Activated CD8-positive, alpha-beta memory T cell treated with anti-CD3 and anti-CD28 coated beads for 36 hours (primary cell): Measurements from ENCODE around the gene DPY19L1. TPM values are rescaled to one million over a fixed set of nuclear protein-coding genes. Genes with fewer than 3 reads are reported as not detected.
"Not testable (repeated sequence)": the region's sequence is repeated elsewhere in the genome, so short reads cannot be mapped to it uniquely, and the experiment has no call there.

Source experiments
- CTCF ChIA-PET: fragments of 350-600 bp; sonication (Branson Sonifier 250); formaldehyde crosslinking; loops from one replicate; lab custom pipeline; 2021; ENCODE audit warnings: antibody characterized with exemption; lab: Charles Lee
- POLR2A ChIA-PET: fragments of 350-600 bp; sonication (Branson Sonifier 250); formaldehyde crosslinking; loops from one replicate; lab custom pipeline; 2021; ENCODE audit warnings: antibody characterized with exemption; lab: Charles Lee
- total RNA-seq, 2 experiments: library from RNA; stranded (reverse); gene quantifications; one replicate each; pipeline ENCODE4 v1.2.3, GENCODE V29; 2021

The DPY19L1 gene
- total RNA-seq, 2 experiments from 2014 or later = 12.1 to 14.0 TPM

DNA sequence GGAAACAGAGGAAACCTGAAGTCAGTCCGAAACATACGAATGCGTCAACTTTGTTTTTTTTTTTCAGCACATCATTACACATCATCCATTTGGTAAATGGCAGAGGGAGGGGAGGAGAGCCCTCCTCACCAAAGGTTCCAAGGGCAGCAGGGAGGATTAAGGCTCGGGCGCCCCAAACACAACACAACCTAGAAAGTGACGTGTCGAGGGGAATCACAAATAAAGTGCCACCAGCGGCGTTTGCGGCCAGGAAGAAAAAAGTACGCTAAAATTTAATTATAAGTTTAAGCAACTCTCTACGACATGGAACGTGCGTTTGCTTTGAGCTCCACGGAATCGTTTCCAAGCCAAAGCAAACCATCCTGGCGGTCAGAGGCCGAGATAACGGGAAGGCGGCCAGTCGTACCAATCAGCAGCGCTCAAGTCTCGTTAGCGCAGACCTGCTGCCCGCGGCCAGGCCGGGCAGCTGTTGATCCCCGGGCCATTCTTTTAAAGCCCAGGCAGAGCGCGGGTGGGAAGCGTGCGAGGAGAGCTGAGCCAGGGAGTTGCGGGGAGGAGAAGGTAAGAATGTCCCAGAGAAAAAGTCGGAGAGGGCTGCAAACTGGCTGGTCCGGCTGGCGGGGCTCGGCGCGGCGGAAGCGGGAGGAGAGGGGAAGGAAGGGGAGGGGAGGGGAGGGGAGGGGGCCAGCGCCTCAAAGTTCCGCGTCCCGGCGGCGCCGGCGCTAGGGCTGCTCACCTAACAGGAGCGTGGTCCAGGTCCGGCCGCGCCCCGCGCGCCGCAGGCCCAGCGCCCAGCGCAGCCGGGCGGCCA is 719 bp downstream of the DPY19L1 start:
- POLR2A ChIA-PET = interaction anchor here (0.6 kb wide), 1 partner anchor 356 kb away, joined by 3 read pairs; no protein-coding TSS in a partner anchor
- CTCF ChIA-PET = no interaction called here

DNA sequence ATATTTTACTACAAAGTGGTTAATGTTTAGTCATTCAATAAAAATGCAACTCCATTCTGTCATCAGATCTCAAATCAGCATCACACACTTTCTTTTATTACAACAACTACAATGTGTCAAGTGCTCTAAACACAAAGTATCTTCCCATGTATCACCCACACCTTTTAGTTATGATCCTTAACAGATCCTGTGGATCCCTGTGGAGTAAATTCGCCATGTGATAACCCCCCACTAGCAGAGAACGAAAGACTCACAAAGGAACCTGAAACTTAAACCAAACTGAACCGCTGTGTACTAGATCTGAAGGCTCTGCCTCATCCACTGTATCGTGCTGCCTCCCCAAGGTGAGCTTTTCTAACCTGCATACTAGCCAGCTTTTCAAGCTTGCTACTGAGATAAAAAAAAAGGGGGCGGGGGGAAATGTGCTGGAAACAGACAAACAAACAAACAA is 1.7 kb downstream of the DPY19L1 start:
- POLR2A ChIA-PET = no interaction called here

DNA sequence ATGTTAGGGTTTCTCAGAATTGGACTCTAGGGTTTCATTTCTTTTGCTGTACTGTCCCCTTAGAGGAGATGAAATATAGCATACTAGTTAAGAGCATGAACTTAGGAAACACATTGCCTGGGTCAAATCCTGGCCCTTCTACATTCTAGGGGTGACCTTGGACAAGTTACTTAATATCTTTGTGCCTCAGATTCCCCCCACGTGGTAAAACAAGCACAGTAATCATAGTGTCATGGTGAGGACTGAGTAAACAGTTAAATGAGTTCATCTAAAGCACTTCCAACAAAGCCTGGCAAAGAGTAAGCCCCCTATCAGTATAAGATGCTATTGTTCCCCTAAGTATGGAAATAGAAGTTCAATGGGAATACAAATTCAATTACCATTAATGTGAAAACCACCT is 5.1 kb downstream of the DPY19L1 start:
- POLR2A ChIA-PET = no interaction called here
- CTCF ChIA-PET = no interaction called here

More for the DNA sequence above, 1.7 kb downstream of the DPY19L1 start:
- CTCF ChIA-PET = no interaction called here

DNA sequence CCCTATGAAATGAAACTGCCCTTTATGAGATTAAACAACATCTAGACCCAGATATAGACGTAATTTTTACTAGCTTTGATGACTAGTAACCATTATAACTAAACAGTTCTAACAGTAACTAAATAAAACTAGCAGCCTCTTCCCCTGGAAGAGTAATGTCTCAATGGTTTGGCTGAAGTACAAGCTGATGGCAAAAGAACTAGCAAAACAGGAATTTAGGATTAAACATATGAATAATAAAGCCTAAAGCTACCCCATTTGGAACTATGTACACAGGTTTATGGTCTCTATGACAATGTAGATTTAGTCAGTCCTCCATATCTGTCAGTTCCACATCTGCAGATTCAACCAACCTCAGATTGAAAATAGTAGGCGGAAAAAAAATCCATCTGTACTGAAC is 6.4 kb downstream of the DPY19L1 start:
- POLR2A ChIA-PET = no interaction called here
- CTCF ChIA-PET = no interaction called here

DNA sequence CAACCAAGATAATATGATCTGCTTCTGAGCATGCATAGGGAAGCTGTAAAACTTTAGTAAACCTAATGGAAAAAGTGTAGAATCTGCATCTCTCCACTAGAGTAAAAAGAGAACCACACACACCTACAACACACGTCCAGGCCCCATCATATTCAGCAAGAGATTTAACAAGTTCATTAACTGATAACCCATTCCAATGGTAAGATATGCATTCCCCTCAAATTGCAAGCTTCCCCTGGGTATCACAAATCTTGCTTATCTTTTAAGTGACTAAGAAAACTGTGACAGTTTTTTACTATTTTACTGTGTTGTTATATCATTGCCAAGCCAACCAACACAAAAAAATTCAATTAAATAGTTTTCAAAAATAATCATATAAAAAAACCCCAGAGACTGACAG is 8.0 kb downstream of the DPY19L1 start:
- ChIA-PET CTCF (no interaction called here), POLR2A (no interaction called here)

DNA sequence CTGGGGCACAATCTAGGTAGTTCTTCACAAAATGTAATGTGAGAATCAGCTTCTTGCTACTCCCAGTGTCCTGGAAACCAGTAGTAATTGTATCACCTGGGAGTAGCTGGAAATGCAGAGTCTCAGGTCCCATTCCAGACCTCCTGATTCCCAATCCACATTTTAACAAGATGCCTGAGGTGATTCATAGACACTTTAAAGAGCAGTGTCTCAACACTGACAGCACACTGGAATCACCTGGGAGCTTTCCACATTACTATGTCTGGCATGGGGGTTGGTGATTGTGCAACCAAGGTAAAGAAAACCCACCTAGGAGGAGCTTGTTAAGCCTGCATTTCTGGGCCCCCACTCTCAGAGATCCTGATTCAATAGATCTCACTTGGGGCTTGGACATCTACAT is 11.1 kb downstream of the DPY19L1 start:
- ChIA-PET CTCF (no interaction called here), POLR2A (no interaction called here)

DNA sequence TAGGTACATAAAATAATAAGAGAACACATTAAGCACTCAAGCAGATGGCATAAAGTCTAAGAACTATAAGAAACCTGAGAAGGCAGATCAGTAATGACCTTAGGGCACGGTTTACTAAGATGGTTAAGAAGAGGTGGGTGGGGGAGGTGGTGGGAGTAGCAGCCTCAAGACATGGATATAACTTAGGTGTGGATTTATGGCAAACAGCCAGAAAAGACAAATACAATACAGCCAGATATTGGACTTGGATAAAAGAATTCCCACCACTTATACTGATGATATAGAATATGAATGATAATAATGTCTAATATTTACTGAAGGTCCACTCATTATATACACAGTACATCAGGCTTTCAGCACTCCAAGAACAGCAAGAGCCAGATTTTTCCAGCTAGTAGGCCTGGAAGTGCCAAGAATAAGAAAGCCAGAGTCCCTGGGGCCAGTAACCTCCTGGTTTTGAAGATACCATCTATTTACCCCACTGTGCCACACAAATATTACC is 11.9 kb downstream of the DPY19L1 start:
- ChIA-PET POLR2A (no interaction called here), CTCF (no interaction called here)

DNA sequence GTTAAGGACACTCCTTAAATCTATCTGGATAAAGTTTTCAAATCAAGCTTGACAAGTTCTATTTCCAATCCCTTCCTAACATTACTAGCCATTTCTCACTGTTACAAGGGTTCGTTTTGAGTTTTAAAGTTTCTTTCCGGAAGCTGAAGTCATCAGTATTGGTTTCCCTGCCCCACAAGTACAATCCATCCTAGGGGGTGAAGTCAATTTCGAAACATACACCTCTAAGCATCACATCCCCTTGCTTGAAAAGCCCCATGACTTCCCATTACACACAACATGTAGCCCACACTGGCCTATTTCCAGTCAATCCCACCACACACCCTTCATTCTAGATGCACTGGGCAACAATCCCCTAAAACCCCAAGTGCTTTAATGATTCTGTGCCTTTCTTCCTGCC is 13.0 kb downstream of the DPY19L1 start:
- ChIA-PET POLR2A (no interaction called here), CTCF (no interaction called here)

DNA sequence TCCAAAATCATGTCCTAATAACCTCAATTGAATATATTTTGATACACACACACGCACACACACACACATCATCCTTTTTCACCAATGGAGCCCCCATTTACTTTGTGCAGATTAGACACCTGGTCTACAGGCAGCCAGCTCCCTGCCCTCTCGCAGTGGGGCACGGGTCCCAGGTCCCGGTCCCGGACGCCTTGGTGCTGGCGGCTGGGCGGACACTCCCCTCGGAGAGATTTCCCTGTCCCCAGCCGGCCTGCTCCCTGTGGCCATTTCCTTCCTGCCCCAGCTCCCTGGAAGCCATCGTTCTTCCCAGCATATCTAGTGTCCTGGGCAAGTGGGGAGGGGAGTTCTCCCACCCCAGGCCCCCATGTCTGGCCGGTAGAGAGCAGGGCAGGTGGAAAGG is 14.6 kb downstream of the DPY19L1 start:
- ChIA-PET CTCF (no interaction called here), POLR2A (interaction anchor here (0.7 kb wide), 1 partner anchor 21 kb away, joined by 3 read pairs; no protein-coding TSS in a partner anchor)

DNA sequence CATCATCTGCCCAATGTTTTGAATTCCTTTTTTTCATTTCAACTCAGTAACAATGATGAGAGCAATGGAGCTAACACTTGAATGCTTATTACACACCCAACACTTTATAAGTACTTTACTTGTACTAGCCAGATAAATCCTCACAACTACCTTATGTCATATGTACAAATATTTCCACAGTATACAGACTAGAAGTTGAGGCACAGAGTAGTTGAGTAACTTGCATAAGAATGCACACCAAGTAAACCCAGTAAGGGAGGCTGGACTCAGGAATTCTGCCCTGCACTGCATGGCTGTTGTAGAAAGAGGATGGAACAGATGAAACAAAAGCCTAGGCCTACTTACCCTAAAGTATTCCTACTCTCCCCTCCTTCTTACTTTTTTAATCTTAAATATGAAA is 15.8 kb downstream of the DPY19L1 start:
- POLR2A ChIA-PET = no interaction called here
- CTCF ChIA-PET = no interaction called here

DNA sequence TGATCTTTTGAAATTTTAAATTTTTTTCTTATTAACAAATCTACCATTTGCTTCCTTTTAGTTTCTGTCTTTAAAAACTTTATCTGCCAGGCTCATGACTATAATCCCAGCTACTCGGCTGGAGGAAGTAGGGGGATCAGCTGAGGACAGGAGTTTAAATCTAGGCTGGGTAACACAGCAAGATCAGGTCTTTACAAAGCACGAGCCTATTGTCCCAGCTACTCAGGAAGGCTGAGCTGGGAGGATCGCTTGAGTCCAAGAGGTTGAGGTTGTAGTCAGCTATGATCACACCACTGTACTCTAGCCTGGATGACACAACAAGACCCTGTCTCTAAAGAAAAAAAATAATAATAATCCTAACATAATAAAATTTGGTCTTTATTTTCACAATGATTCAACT is 17.5 kb downstream of the DPY19L1 start:
- ChIA-PET CTCF (no interaction called here), POLR2A (no interaction called here)

DNA sequence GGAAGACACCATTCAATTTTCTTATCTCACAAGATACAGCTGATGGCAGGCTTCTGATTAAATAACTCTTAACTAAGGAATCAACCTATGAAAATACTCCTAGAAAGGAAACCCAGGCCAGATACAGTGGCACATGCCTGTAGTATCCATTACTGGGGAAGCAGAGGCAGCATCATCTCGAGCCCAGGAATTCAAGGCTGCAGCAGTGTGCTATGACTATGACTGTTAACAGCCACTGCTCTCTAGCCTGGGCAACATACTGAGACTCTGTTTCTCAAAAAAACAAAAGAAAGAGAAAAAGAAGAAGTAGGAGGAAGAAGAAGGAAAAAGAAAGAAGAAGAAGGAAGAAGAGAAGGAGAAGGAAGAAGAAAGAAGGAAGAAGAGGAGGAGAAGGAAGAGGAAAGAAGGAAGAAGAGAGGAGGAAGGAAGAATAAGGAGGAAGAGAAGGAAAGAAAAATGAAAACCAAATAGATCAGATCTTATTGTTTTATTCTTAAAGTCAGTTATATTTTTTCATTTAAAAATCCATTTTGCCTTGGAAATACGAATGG is 18.0 kb downstream of the DPY19L1 start:
- ChIA-PET CTCF (no interaction called here), POLR2A (no interaction called here)

DNA sequence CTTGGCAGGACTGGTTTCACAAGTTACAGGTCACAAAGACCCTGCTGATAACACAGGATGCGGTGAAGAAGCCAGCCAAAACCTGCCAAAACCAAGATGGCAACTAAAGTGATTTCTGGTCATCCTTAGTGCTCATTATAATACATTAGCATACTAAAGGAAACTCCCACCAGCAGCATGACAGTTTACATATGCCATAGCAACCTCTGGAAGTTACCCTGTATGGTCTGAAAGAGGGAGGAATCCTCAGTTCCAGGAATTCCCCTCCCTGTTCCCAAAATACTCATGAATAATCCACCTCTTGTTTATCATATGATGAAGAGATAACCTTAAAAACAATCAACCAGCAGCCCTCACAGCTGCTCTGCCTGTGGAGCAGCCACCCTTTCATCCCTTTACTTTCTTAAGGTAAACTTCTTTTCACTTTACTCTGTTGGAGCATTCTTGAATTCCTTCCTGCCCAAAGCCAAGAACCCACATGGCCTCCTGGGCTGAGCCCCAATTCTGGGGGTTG is 21.9 kb downstream of the DPY19L1 start:
- ChIA-PET CTCF (no interaction called here), POLR2A (no interaction called here)

DNA sequence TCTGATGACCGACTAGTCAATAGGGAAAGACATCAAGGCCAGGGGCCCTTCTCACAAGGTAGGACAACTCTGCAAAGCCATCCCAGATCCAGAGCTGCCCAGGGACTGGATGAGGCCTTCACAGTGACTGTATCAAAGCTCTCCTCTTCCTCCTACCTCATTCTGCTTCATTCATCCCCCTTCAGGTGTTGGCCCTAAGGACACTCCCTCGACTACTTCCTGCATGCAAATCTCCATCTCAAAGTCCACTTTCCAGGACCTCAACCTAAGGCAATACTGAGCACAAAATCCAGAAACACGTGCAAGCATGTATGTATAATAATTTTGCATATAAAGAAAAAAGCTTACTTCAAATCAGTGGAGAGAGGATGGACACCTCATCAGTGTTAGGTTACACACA is 25.1 kb downstream of the DPY19L1 start:
- POLR2A ChIA-PET = no interaction called here
- CTCF ChIA-PET = no interaction called here

DNA sequence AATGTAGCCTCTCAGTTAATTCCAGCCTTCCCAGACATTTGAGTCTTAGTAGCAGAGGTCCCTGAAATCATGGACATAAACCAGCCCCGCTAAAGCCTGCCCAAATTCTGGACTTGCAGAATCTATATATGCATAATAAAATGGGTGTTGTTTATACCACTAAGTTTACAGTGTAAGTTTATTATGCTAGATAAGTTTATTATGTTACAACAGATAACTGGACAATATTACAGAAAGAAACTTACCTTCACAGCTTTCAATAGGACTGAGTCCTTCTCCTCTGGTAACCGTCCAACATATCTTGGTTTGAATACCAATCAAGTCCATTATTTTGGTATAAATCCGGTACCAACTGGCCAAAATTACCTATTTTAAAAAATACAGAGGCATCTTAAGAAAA is 26.2 kb downstream of the DPY19L1 start:
- CTCF ChIA-PET = no interaction called here
- POLR2A ChIA-PET = no interaction called here

DNA sequence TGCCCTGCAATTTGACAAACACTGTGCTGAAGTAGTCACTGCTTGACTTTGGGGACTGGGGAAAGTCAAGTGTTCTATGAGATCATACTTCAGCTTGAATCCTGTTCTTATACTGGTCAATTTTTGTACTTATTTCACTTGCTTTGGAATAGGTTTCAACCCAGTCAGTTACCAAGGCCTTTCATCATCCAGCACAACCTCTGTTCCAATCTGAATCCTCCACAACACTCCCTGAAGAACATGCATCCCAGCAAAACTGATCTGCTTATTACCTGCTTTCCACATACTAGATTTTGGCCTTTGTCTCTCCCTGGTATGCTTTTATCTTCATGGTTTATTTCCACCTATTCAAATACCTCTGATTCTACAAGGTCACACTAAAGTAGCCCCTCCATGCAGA is 29.5 kb downstream of the DPY19L1 start:
- ChIA-PET POLR2A (no interaction called here), CTCF (no interaction called here)

DNA sequence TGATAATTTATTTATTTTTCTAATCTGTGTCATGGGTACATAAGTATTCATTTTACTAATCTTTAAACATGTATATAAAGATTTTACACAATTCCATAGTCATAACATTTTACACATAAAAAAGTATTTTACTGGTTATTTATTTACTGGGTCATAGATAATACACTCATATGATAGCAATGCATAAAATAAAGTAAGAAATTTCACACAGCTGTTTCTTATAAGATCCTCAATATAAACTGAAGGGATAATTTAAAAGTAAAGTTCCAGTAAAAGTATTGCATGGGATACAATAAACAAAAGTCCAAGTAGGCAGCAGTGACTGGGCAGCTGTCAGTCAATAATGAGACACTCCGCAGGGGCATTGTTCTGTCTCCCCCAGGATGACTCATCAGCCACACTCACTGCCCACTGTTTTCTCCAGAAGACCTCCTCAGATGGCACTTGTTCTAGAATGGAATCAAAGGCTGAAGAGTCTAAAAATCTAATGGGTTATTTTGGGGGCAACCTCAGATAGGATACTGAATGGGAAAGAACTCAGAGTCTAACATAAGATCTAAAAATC is 32.7 kb downstream of the DPY19L1 start:
- CTCF ChIA-PET = no interaction called here
- POLR2A ChIA-PET = no interaction called here

DNA sequence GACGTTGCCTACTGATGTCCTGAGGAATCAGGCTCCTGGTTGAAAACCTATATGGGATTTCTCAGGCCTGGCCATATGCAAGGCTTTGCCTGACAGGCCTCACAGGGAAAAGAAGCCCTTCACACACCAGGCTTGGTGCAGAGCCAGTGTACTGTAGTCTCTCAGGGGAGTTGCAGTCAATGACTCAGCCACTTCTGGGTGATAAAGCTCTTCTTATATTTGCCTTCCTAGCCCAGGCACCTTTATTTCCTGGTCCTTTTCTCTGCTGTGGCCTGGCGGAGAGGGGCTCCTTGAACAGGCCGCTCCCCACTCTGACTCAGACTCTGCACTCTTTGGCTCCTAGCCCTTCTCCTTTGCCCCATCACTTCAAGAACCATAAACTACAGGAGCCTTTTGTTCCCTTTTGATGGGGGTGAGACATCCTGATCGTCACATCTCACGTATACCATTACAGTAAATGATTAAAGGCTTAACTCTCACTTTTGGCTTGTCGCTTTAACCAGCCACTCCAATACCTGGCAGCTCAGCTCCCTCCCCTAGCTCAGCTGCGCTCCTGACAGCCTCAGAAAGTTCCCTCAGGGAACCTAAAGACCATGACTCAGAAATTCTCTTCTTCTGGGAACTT is 33.5 kb downstream of the DPY19L1 start:
- CTCF ChIA-PET = no interaction called here
- POLR2A ChIA-PET = no interaction called here

DNA sequence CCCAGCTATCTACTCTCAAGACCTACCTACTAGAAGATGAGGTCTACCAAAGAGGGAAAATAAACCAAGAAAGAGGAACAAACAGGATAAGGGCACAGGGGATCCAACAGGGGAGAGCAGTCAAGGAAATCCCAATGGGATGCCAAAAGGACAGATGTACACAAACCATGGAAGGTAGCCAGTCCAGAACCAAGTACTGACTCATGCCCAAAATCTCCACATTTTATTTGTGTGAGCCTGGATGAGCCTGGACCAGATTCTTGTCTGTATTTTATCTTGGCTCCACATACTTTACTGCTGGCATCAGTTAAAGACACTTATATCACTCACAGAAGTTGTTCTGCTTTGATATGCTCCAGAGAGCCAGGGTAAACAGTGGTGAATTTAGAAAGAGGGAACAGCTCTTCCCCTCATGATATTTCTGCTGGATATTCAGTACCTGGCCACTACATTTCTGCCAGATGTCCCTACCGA is 34.1 kb downstream of the DPY19L1 start:
- POLR2A ChIA-PET, CTCF ChIA-PET: not testable (repeated sequence)

DNA sequence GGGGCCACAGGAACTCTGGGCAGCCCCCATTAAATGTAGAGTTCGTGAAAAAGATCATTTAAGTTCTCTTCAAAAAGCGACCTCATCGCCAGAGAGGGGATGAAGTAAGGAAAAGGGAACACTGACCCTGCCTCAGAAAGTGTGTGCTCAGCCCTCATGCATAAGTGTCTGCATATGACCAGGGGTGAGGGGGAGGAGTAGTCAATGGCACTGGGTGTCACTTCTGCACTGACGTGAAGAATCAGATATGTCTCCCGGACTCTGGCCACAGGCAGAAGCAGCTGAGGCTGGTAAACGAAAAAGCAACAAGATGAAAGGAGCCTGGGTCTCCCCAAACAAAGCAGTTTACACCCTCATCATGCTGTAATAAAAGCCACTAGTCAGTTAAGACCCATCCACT is 39.0 kb downstream of the DPY19L1 start:
- POLR2A ChIA-PET, CTCF ChIA-PET: not testable (repeated sequence)
